T-cell (primary cell): Measurements from ENCODE around the gene HPN. TPM values are rescaled to one million over a fixed set of nuclear protein-coding genes. Genes with fewer than 3 reads are reported as not detected.

Experiments
- ATAC-seq, 4 experiments: fragments of 200-7000 bp in 3 of 4; fragments of 150-1000 bp in 1 of 4; cut with Tn5 transposase; replicated peaks in 1 of 4; 1 replicate in 3 of 4; 2 replicates in 1 of 4; pipeline ENCODE4 v1.10.0; 2021; ENCODE audit warnings: moderate library complexity in 3 of 4, mild to moderate bottlenecking in 2 of 4, moderate number of reproducible peaks in 1 of 4
- CTCF ChIA-PET, 2 donors: fragments of 300-600 bp; sonication (Branson Sonifier 250); formaldehyde crosslinking; loops; one replicate each; lab custom pipeline; 2022; ENCODE audit warnings: antibody characterized with exemption in 2 of 2; lab: Charles Lee
- POLR2A ChIA-PET, 2 donors: fragments of 300-600 bp; sonication (Branson Sonifier 250); formaldehyde crosslinking; loops; one replicate each; lab custom pipeline; 2022; ENCODE audit warnings: antibody characterized with exemption in 2 of 2; lab: Charles Lee
- DNase-seq, 35 experiments: peaks; one replicate each; pipeline versions ENCODE4 v3.0.0 to v3.0.0-alpha.2; 2013 to 2023
- H3K27ac ChIP-seq: one replicate; pipeline ENCODE4 v1.5.1; 2013; ENCODE audit warnings: low read length
- H3K27me3 ChIP-seq, 2 experiments: replicated peaks in 1 of 2; 1 replicate in 1 of 2; 2 replicates in 1 of 2; pipeline versions ENCODE4 v1.6.1 to v1.7.0; 2013; ENCODE audit warnings: low read length in 1 of 2, mixed read lengths in 1 of 2; ENCODE audit not compliant: control insufficient read depth in 2 of 2, insufficient read depth in 2 of 2; ENCODE audit errors: extremely low read depth in 1 of 2
- H3K36me3 ChIP-seq, 2 donors: 1 replicate in 1 of 2; 2 replicates in 1 of 2; pipeline versions ENCODE4 v1.6.1 to v1.7.0; 2013; ENCODE audit warnings: low read length in 1 of 2; ENCODE audit not compliant: control insufficient read depth in 2 of 2, insufficient read depth in 1 of 2; ENCODE audit errors: extremely low read depth in 1 of 2
- H3K4me1 ChIP-seq, 2 experiments: 1 replicate in 1 of 2; 2 replicates in 1 of 2; pipeline versions ENCODE4 v1.6.1 to v1.7.0; 2013; ENCODE audit warnings: low read length in 2 of 2, mixed read lengths in 1 of 2; ENCODE audit not compliant: insufficient read depth in 2 of 2, control insufficient read depth in 1 of 2; ENCODE audit errors: extremely low read depth in 1 of 2
- H3K4me3 ChIP-seq, 2 donors: 1 replicate in 1 of 2; 2 replicates in 1 of 2; pipeline versions ENCODE4 v1.5.1 to v1.7.0; 2013; ENCODE audit warnings: mild to moderate bottlenecking in 2 of 2, low read length in 1 of 2, moderate library complexity in 1 of 2; ENCODE audit not compliant: control insufficient read depth in 1 of 2; ENCODE audit errors: extremely low read depth in 1 of 2
- H3K9me3 ChIP-seq: 2 replicates; pipeline ENCODE4 v1.7.0; 2013
- H3K27ac Mint-ChIP-seq, 2 donors: one replicate each; pipeline ENCODE4 v1.8.0; 2020 to 2021; ENCODE audit warnings: mild to moderate bottlenecking in 2 of 2, mixed read lengths in 2 of 2
- H3K27me3 Mint-ChIP-seq, 2 donors: one replicate each; pipeline ENCODE4 v1.8.0; 2021 to 2022; ENCODE audit warnings: mixed read lengths in 2 of 2
- H3K36me3 Mint-ChIP-seq: one replicate; pipeline ENCODE4 v1.8.0; 2021; ENCODE audit warnings: mixed read lengths
- H3K4me1 Mint-ChIP-seq, 3 donors: one replicate each; pipeline ENCODE4 v1.8.0; 2020 to 2022; ENCODE audit warnings: mixed read lengths in 3 of 3, mild to moderate bottlenecking in 1 of 3
- H3K4me3 Mint-ChIP-seq, 3 donors: one replicate each; pipeline ENCODE4 v1.8.0; 2020 to 2022; ENCODE audit warnings: mild to moderate bottlenecking in 3 of 3, mixed read lengths in 3 of 3, moderate library complexity in 3 of 3
- H3K9me3 Mint-ChIP-seq, 3 donors: one replicate each; pipeline ENCODE4 v1.8.0; 2020 to 2022; ENCODE audit warnings: mixed read lengths in 3 of 3
- WGBS: methylation state at CpG from one replicate; pipeline ENCODE4 v1.1.5; 2013; ENCODE audit warnings: missing lambda C conversion rate; ENCODE audit not compliant: insufficient coverage; 5-methylcytosine and 5-hydroxymethylcytosine counted together
- total RNA-seq, 35 experiments: library from RNA in 6 of 35; stranded (reverse) in 6 of 35; fragments of 120-200 nt in 1 of 35; gene quantifications; one replicate each; pipeline versions ENCODE4 v1.2.1 to v1.2.4 and lab custom pipeline; 2013 to 2026

Gene HPN
- total RNA-seq, 5 donors from 2014 or later (not counting 1 experiment from before 2014, with no cell fraction given), result 0.41 to 0.51 (median 0.46) TPM; not detected in 2

GRCh38 chr19:35061583-35062373 is 20.3 kb downstream of the HPN start:
- H3K4me3 Mint-ChIP-seq, result no peak overlapping the region
- Histone ChIP-seq H3K27ac (no peak overlapping the region), H3K36me3 (no peaks in the 10 kb centered on the region), H3K4me1 (peaks cover 0 to 1% of the 10 kb centered on the region in 2 experiments), H3K27me3 (peaks cover 0 to 17% of the 10 kb centered on the region in 2 experiments), H3K4me3 (no peak overlapping the region), H3K9me3 (no peaks in the 10 kb centered on the region)
- H3K4me1 Mint-ChIP-seq, result peaks cover 0 to 4% (median 0%) of the 10 kb centered on the region in 3 donors
- CTCF ChIA-PET, result no interaction called here
- ATAC-seq, result no peak
- H3K27ac Mint-ChIP-seq, result no peak overlapping the region
- no peak for DNase-seq
- H3K27me3 Mint-ChIP-seq, result no peaks in the 10 kb centered on the region
- WGBS, result 80% methylated on average over 5 of the region's 7 CpGs
- no peaks in the 10 kb centered on the region for H3K9me3 Mint-ChIP-seq
- no peaks in the 10 kb centered on the region for H3K36me3 Mint-ChIP-seq
- POLR2A ChIA-PET, result no interaction called here

- peaks cover 0 to 8% of the 10 kb centered on the region in 2 experiments for H3K4me1 ChIP-seq
- H3K36me3 Mint-ChIP-seq, result no peaks in the 10 kb centered on the region
- no peak overlapping the region for H3K4me3 Mint-ChIP-seq
- no peaks in the 10 kb centered on the region for H3K36me3 ChIP-seq
- 60% methylated on average over 1 of the region's 7 CpGs for WGBS
- peaks cover 0 to 9% (median 4%) of the 10 kb centered on the region in 3 donors for H3K4me1 Mint-ChIP-seq
- no peaks in the 10 kb centered on the region for H3K9me3 ChIP-seq
- ATAC-seq, result no peak
- no peak overlapping the region for H3K4me3 ChIP-seq
- H3K27me3 ChIP-seq, result peaks cover 0 to 17% of the 10 kb centered on the region in 2 experiments
- POLR2A ChIA-PET, result no interaction called here
- no peak overlapping the region for H3K27ac ChIP-seq
- H3K27ac Mint-ChIP-seq, result no peak overlapping the region
- no peak for DNase-seq
- no peaks in the 10 kb centered on the region for H3K9me3 Mint-ChIP-seq
- CTCF ChIA-PET, result interaction anchor here in 1 of 2 donors (1.1 kb wide), 1 partner anchor 35 kb away, joined by 3 read pairs; no protein-coding TSS in a partner anchor
- H3K27me3 Mint-ChIP-seq, result no peaks in the 10 kb centered on the region
These were observed 21.4 kb downstream of the HPN start for GRCh38 chr19:35062942-35063341.

GRCh38 chr19:35063940-35064818 is 22.7 kb downstream of the HPN start:
- DNase-seq, result no peak
- Mint-ChIP-seq H3K4me3 (no peak overlapping the region), H3K9me3 (no peaks in the 10 kb centered on the region), H3K36me3 (no peaks in the 10 kb centered on the region), H3K4me1 (peaks cover 0 to 9% (median 4%) of the 10 kb centered on the region in 3 donors), H3K27me3 (no peaks in the 10 kb centered on the region), H3K27ac (peak overlapping the region in 1 of 2 donors; percentile 36)
- H3K9me3 ChIP-seq, result no peaks in the 10 kb centered on the region
- no peak overlapping the region for H3K27ac ChIP-seq
- H3K36me3 ChIP-seq, result no peaks in the 10 kb centered on the region
- ATAC-seq, result no peak
- H3K4me3 ChIP-seq, result no peak overlapping the region
- 100% methylated on average over 3 of the region's 10 CpGs for WGBS
- H3K4me1 ChIP-seq, result peaks cover 0 to 8% of the 10 kb centered on the region in 2 experiments
- peaks cover 0 to 14% of the 10 kb centered on the region in 2 experiments for H3K27me3 ChIP-seq
- ChIA-PET POLR2A (no interaction called here), CTCF (interaction anchor here (0.5 to 1.1 kb wide), 3 partner anchors 36 to 967 kb away, joined by 3 to 4 read pairs (median 3); no protein-coding TSS in a partner anchor)

- Histone ChIP-seq H3K4me1 (peaks cover 0 to 8% of the 10 kb centered on the region in 2 experiments), H3K27ac (no peak overlapping the region), H3K27me3 (peaks cover 0 to 10% of the 10 kb centered on the region in 2 experiments), H3K4me3 (no peak overlapping the region), H3K9me3 (no peaks in the 10 kb centered on the region), H3K36me3 (no peaks in the 10 kb centered on the region)
- CTCF ChIA-PET, result no interaction called here
- DNase-seq (no peak), ATAC-seq (no peak)
- H3K36me3 Mint-ChIP-seq, result no peaks in the 10 kb centered on the region
- no peak overlapping the region for H3K27ac Mint-ChIP-seq
- H3K4me1 Mint-ChIP-seq, result peaks cover 0 to 9% (median 4%) of the 10 kb centered on the region in 3 donors
- H3K27me3 Mint-ChIP-seq, result no peaks in the 10 kb centered on the region
- POLR2A ChIA-PET, result no interaction called here
- H3K4me3 Mint-ChIP-seq, result no peak overlapping the region
- H3K9me3 Mint-ChIP-seq, result no peaks in the 10 kb centered on the region
- 71% methylated on average over 3 of the region's 10 CpGs for WGBS
These were observed 24.1 kb downstream of the HPN start for GRCh38 chr19:35065574-35065973.

- no peak for ATAC-seq
- CTCF ChIA-PET, result interaction anchor here (0.9 to 1.1 kb wide), 3 partner anchors 20 to 76 kb away, joined by 3 to 4 read pairs (median 4); no protein-coding TSS in a partner anchor
- no peak overlapping the region for H3K27ac Mint-ChIP-seq
These were observed 24.6 kb downstream of the HPN start for GRCh38 chr19:35066121-35066520.

More at GRCh38 chr19:35066121-35066520, 24.6 kb downstream of the HPN start:
- peaks cover 0 to 9% (median 4%) of the 10 kb centered on the region in 3 donors for H3K4me1 Mint-ChIP-seq
- POLR2A ChIA-PET, result no interaction called here
- Histone ChIP-seq H3K4me1 (peaks cover 0 to 8% of the 10 kb centered on the region in 2 experiments), H3K9me3 (no peaks in the 10 kb centered on the region), H3K4me3 (no peak overlapping the region), H3K27me3 (peaks cover 0 to 8% of the 10 kb centered on the region in 2 experiments), H3K36me3 (no peaks in the 10 kb centered on the region), H3K27ac (no peak overlapping the region)
- whole genome bisulfite sequencing, result 96% methylated on average over 13 of the region's 15 CpGs
- H3K4me3 Mint-ChIP-seq, result no peak overlapping the region
- no peaks in the 10 kb centered on the region for H3K27me3 Mint-ChIP-seq
- no peaks in the 10 kb centered on the region for H3K9me3 Mint-ChIP-seq
- H3K36me3 Mint-ChIP-seq, result no peaks in the 10 kb centered on the region
- DNase-seq, result no peak
